ENCODE measurements around the gene ZBED1.
"Not testable (repeated sequence)": the region's sequence is repeated elsewhere in the genome, so short reads cannot be mapped to it uniquely, and the experiment has no call there.

The ZBED1 gene

DNA sequence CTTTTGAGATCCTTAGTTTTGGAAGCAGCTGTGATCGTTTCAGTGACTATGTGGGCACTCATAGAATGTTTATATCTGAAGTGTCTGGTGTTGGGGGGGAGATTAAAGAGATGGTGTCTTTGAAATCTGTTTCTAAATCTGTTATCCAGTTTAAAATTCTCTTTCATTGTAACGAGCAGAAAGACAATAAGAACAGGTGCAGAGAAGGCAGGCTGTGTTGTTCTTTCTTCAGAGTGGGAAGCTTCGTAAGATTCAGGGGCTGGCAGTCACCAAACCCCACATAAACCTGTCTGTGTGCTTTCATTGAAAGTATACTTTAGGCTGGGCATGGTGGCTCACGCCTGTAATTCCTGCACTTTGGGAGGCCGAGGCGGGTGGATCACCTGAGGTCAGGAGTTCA, 16.3 kb upstream of the ZBED1 start:
- DNase-seq: no peak

DNA sequence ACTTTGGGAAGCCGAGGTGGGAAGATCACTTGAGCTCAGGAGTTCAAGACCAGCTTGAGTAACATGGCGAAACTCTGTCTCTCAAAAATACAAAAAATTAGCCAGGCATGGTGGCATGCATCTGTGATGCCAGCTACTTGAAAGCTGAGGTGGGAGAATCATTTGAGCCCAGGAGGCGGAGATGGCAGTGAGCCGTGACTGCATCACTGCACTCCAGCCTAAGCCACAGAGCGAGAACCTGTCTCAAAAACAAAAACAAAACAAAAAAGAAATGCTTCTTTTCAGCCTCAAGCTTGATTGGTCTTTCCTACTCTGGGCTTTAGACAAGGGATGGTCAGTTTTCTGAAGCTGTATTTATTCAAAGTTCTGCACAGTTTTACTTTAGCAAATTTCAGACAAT, 15.8 kb upstream of the ZBED1 start:
- no peak for DNase-seq

DNA sequence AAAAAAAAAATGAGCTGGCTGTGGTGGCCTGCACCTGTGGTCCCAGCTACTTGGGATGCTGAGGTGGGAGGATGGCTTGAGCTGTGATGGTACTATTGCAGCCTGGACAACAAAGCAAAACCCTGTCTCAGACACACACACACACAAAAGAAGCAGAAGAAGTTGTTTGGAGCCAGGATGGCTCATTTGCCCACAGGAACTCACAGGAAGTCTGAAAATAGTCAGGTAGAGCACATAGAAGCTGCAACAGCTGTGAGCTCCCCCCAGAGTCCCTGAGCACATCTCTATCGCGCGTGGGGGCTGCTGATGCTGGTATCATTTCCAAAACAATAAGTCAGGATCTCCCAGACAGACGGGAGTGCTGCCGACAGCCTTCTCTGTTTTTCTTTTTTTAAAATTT, 13.4 kb upstream of the ZBED1 start:
- DNase-seq: no peak

DNA sequence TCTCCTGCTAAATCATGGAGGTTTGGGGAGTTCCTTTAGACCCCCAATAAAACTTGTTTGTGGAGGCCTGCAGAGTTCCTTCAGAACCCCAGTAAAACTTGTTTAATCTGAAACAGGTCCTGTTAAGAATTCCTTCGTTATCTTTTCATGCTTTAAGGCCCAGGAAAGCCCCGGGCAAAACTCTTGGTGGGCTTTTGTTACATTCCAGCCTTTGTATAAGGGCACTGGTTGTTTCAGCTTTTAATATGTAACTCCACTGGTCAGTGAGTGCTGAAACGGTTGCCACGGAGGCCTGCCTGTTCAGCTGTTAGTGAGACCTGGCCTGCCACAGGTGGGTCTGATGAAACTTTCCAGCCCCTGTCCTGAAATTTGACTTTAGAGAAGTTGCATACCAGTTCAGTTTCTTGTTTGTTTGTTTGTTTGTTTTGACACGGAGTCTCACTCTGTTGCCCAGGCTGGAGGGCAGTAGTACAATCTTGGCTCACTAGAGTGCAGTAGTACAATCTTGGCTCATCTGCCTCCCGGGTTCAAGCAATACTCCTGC, 12.4 kb upstream of the ZBED1 start:
- DNase-seq: no peak

DNA sequence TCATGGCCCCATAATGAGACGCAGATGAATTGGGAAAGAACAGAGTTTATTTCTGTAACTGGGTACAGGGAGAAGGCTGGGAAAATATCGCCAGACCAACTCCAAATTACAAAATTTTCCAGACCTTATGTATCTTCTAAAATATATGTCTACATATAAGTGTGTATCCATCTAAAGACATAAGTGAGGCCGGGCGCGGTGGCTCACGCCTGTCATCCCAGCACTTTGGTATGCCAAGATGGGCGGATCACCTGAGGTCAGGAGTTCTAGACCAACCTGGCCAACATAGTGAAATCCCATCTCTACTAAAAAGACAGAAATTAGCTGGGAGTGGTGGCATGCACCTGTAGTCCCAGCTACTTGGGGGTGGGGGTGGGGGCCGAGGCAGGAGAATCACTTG, 11.7 kb upstream of the ZBED1 start:
- DNase-seq: no peak

DNA sequence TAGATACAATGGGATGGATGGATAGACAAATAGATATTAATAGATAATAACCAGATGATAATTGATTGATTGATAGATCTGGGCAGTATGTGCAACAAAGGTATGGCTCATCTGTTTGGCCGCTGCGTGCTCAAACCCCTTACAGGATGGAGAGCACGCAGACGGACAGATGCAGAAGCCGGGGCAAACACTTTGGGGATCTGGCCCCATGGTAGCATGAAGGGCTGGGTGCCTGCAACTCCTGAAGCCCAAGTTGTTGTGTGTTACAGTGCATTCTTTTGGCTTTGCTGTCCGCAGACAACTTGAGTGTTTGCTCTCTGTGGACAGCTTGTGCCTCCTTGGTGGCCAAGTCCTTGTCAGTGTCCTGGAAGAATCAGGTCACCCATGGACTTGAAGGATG, 10.6 kb upstream of the ZBED1 start:
- no peak for DNase-seq

DNA sequence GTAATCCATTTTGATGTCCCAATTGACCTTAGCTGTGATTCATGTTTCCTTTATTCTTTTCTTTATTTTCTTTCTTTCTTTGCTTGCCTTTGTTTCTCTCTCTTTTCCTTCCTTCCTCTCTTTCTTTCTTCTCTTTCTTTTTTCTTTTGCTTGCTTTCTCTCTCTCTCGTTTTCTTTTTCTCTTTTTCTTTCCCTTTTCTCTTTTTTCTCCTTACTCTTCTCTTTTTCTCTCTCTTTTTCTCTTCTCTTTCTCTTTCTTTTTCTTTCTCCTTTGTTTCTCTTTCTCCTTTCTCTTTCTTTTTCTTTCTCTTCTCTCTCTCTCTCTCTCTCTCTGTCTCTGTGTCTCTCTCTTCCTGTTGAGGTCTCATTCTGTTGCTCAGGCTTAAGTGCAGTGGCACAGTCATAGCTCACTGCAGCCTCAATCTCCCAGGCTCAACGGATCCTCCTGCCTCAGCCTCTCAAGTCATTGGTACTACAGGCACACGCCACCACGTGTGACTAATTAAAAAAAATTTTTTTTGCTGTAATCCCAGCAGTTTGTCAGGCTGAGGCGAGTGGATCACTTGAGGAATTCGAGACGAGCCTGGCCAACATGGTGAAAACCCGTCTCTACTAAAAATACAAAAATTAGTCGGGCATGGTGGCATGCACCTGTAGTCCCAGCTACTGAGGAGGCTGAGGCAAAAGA, 8.0 kb upstream of the ZBED1 start:
- no peak for DNase-seq

DNA sequence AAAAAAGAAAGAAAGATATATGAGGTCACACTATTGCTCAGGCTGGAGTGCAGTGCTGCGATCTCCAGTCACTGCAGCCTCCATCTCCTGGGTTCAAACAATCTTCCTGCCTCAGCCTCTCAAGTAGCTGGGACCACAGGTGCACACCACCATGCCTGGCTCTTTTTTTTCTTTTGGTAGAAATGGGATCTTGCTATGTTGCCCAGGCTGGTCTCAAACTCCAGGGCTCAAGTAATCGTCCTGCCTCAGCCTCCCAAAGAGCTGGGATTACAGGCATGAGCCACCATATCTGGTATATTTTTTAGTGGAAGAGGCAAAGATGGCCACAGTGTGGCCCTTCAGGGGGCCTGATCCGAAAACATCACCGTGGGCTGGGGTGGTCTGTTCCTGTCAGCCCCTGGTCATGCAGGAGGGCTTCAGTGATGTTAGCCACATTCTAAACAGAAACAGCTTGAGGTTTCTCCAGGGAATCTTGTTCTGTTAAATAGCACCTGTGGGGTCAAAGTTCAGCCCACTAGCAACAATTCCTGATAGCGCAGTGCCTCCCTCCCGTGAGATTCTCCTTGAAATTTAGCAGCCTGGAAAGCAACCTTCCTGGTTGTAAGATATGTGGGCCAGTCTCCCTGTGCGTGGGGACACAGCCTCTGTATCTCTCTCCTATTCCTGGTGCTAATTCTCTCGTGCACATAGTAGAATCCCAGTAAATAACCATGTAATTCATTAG, 7.3 kb upstream of the ZBED1 start:
- no peak for DNase-seq

DNA sequence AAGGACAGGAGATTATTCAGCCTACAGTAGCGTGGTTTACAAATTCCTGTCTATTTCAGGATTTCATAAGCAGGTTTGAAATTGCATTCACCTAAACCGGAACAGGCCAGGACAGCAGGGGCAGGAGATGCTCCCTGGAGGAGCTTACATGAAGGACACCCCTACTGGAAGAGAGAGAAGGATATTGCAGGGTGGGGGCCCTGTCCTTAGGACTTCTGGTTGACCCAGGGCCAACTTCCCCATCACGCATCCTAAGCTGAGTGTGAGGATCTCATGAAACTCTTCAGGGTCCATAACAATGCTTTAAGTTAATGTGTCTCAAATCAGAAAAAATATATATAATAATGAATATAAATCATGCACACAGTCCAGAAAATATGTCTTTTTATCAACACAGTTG, 6.4 kb upstream of the ZBED1 start:
- no peak for DNase-seq

DNA sequence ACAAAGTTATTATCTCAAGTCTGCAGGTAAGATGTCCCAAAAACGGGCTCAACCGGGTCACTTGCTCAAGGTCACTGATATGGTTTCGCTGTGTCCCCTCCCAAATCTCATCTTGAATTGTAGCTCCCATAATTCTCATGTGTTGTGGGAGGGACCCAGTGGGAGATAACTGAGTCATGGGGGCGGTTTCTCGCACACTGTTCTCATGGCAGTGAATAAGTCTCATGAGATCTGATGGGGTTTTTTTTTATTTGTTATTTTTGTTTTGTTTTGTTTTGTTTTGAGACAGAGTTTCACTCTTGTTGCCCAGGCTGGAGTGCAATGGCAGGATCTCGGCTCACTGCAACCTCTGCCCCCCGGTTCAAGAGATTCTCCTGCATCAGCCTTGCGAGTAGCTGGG, 4.6 kb upstream of the ZBED1 start:
- DNase-seq: not testable (repeated sequence)

DNA sequence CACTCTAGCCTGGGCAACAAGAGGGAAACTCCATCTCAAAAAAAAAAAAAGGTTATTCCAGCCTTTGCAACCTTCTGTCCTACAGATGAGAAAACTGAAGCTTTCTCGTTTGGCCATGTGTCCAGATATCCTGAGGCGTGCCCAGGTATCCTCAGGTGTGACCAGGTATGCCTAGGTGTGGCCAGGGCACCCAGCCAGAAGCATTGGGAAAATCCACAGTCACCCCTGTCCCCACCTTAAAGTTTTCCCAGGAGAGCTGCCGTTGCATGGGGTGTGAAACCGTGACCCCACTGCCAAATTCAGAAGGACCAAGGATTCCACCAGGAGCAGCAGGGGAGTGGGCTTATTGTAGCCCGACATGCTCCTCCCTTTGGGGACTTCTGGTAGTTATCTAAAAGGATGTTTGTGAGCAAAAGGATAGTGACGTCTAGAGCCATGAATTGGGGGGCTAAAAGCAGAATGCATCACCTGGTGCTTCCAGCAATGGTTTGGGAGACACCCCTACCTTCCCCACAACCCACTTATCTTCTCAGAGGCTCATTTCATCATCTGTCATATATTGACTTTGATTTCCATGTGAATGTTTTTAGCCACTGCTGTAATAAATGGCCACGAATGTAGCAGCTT, 4.0 kb upstream of the ZBED1 start:
- no peak for DNase-seq

DNA sequence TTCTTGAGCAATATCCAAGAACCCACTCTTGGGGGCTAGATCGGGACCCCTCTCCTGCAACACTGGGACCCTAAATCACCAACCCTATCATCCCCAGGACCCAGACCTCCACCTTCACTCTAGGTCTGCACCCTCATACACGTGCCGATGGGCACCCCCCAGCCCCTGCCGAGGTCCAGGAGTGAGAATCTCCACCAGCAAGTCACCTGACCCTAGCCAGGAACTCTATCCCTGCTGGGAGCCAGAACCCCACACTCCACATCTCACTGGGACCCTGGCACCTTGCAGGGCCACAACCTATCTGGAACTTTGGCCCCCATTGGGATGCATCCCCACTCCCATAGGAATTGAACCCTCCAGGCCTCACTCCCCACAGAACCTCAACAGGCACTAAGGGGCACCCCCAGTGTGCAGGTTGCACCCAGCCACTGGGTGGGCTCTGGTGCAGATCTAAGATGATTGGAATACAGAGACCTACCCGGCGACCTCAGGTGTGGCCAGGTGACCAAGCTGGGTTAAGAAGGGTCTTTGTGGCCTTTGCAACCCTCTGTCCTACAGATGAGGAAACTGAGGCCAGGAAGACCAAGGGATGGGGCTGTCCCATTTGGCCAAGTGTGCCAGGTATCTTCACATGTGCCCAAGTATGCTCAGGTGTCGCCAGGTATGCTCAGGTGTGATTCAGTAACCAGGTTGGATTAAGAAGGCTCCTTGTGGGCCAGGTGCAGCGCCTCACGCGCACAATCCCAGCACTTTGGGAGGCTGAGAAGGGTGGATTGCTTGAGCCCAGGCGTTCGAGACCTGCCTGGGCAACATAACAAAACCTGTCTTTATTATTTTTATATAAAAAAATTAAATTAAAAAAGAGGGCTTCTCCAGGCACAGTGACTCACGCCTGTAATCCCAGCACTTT, 3.1 kb upstream of the ZBED1 start:
- no peak for DNase-seq

DNA sequence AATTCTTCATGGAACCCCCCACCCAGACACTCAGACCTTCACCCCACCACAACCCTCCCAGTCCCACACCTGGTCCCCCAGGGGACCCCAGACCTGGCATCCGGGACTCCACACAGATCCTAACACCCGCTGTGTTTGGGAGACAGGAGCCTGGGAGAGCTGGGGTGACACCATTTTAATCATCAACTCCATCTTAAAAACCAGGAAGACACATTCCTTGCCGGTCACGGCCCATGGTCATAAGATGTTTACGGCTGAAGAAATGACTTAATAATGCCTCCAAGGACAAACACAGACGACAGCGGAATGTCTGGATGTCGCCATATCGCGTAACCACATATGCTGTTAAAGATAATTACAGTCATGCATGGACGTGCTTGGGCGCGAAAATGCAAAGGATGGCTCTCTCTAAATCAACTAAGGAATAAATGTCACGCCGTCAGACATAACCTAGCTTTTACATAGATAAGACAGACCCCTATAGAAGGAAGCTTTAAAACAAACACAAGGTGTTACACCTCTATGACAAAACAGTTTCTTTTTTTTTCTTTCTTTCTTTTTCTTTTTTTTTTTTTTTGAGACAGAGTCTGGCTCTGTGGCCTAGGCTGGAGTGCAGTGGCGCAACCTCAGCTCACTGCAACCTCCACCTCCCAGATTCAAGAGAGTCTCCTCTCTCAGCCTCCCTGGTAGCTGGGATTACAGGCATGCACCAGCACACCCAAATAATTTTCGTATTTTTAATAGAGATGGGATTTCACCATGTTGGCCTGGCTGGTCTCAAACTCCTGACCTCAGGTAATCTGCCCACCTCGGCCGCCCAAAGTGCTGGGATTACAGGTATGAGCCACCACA, 2.1 kb upstream of the ZBED1 start:
- no peak for DNase-seq

DNA sequence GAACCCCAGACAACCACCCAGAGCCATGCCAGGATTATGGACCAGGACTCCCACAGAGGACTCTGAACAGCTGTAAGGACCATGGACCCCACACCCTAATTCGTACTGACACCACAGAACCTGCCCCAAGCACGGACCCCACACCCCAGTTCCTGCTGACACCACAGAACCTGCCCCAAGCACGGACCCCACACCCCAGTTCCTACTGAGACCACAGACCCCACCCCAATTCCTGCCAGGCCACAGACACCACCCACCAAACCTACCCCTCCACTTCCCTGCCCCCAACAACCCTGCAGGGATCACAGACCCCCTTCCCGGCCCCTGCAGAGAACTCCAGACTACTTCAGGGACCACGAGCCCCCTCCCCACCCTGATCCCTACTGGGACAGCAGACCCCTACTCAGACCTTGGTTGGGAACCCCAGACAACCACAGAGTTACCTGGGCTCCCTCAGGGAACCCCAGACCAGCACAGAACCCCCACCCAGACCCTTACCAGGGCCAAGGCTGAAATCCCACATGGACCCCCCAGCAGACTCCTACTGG, 1.4 kb upstream of the ZBED1 start:
- no peak for DNase-seq

DNA sequence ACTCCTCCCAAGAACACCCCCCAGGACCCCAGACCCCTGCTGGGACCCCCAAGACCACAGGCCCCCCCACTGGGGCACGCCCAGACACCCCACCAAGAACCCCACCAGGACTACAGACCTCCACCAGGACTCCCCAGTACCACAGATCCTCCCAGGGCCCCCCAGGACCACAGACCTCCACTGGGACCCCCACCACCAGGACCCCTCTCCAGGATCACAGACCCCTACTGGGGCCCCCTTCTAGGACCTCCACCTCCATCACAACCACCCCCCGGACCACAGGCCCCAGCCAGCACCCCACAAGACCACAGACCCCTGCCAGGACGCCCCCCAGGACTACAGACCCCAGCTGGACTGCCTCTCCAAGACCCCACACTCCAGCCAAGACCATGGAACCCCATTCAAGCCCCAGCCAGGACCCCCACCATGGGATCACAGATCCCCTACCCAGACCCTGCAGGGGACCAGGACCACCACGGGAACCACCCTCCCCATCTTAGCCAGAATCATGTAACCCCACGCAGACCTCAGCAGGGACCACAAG, 855 bp upstream of the ZBED1 start:
- no peak for DNase-seq

DNA sequence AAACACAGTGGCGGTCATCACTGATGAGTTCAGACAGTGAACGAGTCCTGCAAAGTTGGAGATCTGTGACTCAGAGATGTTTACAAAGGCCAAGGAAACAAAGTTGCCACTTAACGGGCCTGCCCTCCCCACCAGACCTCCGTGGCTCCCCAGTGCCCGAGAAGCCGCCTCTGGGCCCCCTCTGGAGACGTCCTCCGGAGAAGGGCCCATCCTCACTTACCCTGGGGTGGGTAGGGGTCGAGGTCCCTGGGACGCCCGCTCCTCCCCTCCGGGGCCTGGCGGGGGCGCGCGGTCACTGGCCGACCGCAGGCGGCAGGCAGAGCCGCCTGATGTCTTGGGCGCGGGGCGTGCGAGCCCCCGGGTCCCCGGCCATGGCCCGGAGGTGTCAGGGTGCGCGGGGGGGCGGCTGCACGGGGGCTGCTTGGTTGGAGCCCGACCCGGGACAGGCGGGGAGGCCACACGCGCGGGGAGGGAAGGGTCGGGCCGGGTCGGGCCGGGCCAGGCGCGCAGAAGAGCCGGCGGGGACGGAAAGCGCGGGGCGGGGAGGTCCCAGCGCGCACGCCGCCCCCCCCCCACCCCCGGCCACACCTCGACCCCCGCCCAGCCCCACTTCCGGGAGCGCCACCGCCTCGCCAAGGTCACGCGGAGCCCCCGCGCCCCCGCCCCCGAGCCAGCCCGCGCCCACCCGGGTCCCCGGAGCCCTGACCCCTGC, 529 bp downstream of the ZBED1 start:
- DNase-seq: no peak

DNA sequence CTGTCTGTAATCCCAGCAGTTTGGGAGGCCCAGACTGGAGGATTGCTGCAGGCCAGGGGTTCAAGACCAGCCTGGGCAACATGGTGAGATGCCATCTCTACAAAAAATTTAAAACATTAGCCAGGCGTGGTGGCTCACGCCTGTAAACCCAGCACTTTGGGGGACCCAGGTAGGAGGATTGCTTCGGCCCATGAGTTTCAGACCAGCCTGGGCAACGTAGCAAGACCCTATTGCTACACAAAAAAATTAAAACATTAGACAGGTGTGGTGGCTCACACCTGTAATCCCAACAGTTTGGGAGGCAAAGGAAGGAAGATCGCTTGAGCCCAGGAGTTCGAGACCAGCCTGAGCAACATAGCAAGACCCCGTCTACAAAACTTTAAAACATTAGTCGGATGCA, 1.3 kb downstream of the ZBED1 start:
- no peak for DNase-seq

DNA sequence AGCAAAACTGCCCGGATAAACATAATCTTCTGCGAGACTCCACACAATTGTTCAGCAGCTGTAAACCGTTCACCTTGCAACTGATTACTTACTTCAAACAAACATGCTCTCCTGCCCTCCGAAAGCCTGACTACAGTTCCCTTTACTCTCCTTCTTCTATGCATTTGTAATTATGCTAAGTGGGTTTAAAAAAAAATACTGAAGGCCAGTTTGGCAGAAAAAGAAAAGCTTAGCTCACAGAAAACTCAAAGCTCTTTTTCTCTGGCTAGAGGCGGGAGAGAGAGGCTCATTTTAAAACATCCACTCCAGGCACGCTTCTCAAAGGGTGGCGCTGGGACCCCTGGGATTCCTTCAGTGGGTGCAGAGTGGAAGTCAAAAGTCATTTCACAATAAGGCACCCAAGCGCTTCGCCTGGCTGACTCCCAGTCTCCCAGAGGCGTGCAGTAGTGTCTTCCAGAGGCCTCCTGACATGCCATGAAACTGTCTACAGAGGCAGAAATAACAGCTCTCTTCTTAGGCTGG, 1.9 kb downstream of the ZBED1 start:
- DNase-seq: no peak

DNA sequence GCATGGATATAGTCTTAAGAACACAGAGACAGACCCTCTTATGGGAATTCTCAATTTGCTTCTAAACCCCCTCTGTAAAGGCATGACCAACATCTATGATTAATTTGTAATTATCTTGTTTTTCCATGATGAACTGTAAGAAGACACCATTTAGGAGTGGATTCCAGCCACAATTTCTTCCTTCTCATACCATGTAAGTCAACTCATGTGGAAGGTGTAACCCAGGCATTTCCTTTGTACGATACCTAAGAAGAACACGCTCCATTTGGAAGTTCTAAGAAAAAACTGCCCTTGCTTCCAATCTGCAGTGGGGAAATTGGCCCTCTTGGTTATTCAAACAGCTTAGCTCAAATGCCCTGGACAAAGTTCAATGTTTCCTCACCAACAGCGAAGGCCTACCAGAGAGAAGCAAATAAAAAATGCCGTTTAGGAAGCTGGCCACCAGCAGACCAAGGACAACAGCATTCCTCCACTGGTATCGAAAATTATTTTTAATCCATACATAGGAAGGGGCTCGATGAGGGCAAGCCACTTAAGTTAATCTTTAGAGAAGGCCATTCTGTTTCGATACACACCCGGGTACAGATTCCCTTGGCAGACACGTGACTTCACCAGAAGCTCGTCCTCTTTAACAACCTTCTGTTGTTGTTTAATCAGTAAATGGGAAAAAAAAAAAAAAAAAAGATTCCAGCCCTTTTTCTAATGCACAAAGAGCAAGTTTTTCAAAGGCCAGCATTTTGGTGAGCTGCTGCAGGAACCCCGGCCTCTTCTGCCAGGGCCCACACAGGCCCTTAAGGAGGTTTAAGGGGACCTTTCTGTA, 2.6 kb downstream of the ZBED1 start:
- DNase-seq: no peak

DNA sequence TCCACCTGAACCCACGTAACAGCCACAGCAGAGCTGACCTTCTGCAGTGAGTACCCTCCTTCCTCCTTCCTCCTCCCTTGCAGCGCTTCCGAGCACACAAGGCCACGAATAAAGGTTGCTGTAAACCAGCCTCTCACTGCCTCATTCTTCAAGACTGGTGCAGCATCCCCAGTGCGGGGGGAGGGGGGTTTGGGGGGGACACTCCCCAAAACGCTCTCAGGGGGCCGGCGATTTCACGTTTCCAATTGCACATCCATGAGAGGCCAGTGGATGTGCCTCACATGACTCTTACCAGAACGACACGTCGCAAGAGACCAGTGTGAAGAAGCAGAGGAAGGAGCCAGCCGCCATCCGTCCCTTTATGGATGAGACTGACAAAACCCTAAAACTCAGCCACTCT, 5.2 kb downstream of the ZBED1 start:
- DNase-seq: no peak
